22Rv1 (cell line): ENCODE results near the gene VPS11.

ENCODE experiments used
- ZFX ChIP-seq: fragments of 450-650 bp; IDR thresholded peaks from 2 replicates; pipeline ENCODE4 v1.6.1; 2017; ENCODE audit warnings: antibody characterized with exemption, borderline replicate concordance
- TF ChIP-seq, protein P1 (sequence below): fragments of 450-650 bp; IDR thresholded peaks from 2 replicates; pipeline ENCODE4 v1.5.1; 2017; ENCODE audit warnings: mild to moderate bottlenecking

DNA sequence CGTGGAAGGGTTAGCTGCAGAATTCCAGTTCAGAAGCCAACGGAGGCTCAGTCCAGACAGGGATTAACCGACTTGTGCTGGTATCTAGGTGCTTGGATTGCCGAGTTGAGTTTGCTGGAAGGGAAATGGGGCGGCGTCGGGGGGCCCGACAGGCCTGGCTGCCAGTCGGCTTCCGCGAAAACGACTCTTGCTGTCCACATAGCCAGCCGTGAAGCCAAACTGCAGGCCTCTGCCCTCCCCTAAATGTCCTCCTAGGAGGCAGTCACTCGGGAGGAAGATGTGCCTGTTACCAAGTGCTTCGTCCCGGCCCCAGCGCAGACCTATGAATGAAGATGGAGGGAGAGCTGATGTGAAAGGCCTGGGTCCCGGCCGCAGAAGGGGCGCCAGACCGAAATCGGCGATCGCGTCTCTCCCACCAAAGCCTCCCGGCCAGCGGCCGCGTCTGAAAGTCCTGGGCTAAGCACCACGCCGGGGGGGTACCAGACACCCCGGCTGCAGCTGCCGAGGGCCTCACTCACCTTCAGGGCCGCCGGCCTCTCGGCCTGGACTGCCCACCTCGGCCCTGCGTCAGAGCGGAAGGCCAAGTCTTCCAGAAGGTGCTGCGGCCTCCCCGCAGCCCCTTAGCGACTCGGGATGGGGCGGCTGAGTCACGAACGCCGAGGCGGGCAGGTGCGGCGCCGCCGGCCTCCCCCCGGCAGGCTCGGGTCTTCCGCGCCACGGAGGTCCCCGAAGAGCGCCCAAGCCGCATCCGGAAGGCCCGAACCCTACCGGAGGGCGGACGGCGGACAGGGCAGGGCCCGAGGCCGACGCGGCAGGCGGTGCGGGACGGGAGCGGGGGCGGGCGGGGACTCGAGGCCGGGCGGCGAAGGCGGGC lies 26.6 kb downstream of the VPS11 start:
- TF ChIP-seq, protein P1, sequence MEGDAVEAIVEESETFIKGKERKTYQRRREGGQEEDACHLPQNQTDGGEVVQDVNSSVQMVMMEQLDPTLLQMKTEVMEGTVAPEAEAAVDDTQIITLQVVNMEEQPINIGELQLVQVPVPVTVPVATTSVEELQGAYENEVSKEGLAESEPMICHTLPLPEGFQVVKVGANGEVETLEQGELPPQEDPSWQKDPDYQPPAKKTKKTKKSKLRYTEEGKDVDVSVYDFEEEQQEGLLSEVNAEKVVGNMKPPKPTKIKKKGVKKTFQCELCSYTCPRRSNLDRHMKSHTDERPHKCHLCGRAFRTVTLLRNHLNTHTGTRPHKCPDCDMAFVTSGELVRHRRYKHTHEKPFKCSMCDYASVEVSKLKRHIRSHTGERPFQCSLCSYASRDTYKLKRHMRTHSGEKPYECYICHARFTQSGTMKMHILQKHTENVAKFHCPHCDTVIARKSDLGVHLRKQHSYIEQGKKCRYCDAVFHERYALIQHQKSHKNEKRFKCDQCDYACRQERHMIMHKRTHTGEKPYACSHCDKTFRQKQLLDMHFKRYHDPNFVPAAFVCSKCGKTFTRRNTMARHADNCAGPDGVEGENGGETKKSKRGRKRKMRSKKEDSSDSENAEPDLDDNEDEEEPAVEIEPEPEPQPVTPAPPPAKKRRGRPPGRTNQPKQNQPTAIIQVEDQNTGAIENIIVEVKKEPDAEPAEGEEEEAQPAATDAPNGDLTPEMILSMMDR, result no peak
- no peak for TF ChIP-seq ZFX
